HG03432 (cell line): ENCODE measurements around the gene SPOCK3.
"Not testable (repeated sequence)": the region's sequence is repeated elsewhere in the genome, so short reads cannot be mapped to it uniquely, and the experiment has no call there.

ENCODE experiments used
- ATAC-seq: cut with Tn5 transposase; IDR thresholded peaks from one replicate; pipeline ENCODE4 v1.9.1; 2021; ENCODE audit warnings: mild to moderate bottlenecking, moderate library complexity; ENCODE audit not compliant: unreplicated experiment

Gene SPOCK3

DNA sequence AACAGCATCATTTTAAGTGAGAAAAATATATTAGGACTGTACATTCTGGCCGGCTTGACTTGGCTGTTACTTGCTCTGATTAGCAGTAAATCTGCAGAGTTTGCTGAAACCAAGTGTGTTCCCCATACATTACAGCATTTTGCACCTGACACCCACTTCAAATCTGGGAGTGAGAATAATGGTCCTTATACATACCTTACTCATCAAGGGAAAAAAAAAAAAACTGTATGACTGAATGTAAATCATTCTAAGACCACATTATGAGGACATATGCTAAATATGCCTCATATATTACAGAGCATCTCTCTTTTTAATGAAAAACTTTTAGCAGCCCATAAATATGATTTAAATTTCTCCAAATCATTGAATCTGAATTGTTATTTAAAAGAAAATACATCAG is 406.7 kb downstream of the SPOCK3 start:
- no peak for ATAC-seq

DNA sequence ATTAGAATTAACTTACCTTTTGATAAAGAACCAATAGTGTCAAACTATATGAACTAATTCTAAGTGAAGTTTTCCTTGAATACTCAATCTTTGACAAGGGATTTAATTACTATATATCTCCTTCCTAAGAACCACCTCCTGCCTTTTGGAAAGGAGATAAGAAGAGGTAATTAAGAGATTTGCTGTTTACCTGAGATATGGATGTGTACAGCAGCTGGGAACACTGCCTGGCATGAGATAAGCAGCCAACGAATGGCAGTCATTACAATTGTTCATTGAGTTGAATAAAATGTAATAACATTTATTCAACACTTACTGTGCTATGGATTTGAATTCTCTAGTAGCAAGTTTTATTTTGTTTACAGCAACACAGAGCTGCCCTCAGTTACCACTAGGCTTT is 407.1 kb downstream of the SPOCK3 start:
- no peak for ATAC-seq

DNA sequence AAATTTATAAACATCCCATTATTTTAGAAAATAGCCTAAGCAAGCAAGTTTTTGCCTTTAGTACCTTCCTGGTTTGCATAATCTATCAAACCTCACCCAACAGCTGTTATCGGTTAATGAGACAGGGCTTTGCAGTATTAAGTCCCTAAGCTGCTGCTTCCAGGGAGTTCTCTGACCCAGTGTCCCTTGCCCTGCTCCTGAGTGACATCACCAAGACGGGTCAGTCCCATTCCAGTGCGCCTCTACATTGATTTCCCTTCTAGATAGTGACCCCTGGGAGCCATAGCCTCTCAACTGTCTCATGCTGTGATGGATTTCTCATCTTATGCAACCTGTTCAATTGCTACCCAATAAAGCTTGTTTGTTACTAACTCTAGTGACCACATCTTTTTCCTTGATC is 410.4 kb downstream of the SPOCK3 start:
- ATAC-seq = no peak

DNA sequence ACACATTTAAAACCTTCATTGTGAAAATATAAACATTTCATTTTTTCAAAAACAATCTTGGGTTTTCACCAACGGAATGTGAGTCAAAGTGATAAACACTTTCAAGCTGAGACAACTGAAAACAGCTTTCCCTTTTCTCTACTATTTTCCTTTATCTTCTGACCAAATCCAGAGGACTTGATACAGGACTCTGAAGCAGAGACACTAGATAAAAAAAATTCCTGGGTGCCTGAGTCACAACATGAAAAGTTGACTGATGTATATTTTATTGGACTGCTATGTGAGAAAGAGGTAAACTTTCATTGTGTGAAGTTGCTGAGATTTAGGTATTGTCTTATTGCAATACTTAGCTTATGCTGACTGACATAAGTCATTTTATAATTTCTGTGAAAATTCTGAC is 411.2 kb downstream of the SPOCK3 start:
- ATAC-seq = no peak

DNA sequence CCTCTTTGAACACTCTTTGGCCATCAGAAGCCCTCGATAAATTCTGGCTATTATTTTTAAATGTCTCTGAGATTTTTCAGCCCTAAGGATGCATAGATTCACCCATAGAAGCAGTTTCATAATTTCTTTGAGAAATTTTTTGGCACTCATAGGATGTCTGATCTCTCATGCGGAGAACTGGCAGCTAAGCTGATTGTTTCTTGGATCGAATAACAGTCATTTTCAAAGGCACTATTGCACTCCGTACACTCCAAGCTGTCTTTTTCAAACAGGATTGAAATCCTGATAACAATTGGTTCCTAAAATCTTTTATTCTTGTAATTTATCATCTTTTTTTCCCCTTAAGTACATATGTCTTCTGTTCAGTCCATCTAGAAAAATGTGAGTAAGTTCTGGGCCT is 411.9 kb downstream of the SPOCK3 start:
- ATAC-seq = no peak

DNA sequence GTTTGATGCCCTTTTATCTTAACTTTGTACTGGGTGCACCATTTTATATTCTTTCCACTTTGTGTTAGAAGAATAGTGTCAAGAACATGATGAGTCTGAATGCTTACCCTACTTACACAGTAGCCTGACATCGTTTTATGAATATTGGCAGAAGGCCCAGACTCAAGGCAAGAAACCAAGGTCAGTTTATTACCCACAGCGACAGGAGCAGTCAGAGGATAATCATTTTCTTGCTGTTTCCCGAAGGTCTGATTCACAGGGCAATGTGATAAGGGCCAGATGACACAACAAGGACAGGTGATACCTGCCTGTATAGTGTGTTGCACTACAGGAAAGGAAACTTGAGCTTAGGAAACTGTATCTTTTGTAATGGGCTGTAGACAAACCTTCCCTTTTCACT is 417.4 kb downstream of the SPOCK3 start:
- no peak for ATAC-seq

DNA sequence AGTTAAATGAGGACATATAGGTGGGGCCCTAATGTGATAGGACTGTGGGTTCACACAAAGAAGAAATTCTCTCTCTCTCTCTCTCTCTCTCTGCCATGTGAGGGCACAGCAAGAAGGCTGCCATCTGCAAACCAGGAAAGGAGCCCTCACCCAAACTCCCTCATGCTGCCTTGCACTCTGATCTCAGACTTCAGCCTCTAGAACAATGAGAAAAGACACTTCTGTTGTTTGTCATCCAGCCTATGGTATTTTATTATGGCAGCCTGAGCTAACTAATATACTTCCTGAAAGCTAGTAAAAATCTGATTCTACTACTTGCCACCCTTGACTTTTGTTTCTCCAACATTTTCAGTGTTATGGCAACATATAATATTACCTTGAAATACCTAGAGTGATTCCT is 425.9 kb downstream of the SPOCK3 start:
- ATAC-seq = no peak

DNA sequence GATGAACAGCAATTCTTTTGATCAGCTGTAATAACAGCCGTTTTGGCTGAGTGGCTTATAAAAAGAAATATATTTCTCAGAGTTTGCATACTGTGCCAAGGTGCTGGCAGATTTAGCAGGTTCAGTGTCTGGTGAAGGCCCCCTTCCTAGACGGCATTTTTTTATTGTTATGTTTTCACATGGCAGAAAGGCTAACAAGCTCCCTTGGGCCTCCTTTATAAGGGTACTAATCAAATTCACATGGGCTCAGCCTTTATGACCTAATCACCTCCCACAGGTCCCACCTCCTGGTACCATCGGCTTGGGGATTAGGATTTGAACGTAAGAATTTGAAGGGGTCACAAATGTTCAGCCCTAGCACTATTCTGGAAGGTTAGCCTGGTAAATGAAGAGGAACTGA is 431.9 kb downstream of the SPOCK3 start:
- ATAC-seq = no peak

DNA sequence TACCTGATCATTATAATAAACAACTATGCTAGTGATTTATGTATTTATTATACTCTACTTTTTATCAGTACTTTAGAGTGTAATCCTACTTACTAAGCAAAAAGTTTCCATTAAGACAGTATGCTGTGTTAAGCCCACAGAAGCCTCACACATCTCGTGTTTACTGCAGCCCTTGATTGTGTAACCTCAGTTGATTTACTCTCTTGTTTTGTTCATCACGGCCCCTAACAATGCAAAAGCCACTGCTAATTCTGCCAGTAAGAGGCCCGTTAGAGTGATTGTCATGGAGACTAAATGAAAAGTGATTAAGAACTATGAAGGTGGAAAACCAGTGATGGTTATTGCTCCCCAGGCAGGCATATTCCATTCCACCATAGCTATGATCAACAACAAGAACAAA is 436.2 kb downstream of the SPOCK3 start:
- no peak for ATAC-seq

DNA sequence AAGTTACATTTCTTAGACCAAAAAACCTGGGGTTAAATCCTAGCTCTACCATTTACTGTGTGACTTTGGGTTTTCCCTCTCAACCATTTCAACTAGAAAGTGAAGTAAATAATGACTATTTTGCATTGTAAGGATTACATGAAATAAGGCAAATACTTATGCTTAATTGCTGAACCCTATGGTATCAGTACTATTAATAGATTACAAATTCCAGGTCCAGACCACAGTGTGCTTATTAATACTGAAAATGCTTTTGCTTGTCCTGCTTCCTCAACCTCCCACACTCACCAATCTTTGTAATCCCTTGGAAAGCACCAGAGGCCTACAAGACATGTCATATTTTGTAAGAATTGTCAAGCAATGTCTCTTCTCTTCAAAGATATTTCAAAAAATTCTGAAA is 456.5 kb downstream of the SPOCK3 start:
- ATAC-seq = peak; percentile 62

DNA sequence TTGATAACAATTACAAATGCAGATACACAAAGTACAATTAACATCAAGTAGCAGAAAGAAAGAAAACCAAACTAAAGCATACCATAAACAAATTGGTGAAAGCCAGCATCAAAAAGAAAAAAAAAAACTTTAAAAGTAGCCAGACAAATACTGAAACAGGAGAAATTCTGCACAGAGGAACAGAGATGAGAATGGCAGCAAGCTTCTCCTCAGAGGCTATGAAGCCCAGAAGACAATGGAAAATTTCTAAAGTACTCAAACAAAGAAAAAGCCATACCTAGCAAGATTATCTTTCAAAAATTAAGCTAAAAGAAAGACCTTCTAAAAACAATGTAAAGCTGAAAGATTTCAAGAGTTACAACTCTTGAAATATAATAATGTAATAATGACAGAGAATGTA is 471.3 kb downstream of the SPOCK3 start:
- no peak for ATAC-seq

DNA sequence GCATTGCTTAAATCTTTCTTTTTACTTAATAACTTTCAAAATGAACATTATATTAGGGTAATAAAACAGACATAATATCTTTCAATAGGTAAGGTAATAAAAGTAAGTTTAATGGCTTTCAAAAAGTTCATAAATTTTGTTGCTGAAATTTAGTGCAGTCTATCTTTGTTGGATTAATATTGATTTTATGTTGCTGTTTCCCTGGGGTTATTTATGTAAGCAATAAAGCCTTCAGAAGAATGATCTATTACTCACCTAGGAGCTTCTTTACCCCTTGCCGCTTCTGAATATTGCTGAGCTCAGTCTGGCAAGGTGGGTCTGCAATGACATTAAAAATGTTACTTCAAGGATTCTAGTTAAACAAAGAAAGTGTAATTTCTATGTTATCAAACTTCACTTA is 492.6 kb downstream of the SPOCK3 start:
- no peak for ATAC-seq

DNA sequence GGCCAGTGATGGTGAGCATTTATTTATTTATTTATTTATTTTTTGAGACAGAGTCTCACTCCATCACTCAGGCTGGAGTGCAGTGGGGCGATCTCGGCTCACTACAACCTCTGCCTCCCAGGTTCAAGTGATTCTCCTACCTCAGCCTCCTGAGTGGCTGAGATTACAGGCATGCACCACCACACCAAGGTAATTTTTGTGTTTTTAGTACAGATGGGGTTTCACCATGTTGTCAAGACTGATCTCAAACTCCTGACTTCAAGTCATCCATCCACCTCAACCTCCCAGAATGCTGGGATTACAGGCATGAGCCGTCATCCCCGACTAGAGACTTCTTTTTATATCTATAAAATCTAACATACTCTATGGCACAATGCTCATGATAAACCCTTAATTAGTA is 495.1 kb downstream of the SPOCK3 start:
- ATAC-seq = not testable (repeated sequence)

DNA sequence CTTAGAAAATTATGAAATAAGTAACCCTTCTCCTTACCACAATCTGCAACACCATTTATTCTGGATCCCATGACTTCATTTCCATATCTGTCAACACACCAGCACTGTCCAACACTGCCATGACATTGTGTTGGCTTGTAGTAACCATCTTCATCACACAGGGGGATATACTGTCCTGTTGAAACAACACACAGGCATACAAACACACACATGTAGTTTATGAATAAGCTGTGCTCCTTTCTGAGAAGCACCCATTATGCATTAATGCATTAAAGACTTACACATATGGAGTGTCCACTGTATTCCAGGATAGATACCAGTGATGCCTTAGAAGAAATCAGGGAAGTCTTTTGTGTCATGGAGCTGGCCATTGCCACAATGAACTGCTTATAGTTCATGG is 496.9 kb downstream of the SPOCK3 start:
- no peak for ATAC-seq

DNA sequence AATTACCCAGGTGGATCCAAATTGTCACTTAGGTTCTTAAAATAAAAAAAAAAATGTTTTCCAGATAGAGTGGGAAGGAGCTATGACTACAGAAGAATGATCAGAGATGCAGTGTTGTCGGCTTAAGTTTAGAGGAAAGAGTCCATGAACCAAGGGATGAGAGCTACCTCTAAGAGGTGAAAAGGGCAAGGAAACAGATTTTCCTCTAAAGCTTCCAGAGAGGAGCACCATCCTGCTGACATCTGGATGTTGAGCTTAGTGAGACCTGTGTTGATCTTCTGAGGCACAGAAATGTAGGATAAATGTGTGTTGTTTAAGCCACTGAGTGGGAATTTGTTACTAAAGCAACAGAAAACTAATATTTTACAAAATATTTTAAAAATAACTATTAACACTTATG is 498.7 kb downstream of the SPOCK3 start:
- no peak for ATAC-seq

DNA sequence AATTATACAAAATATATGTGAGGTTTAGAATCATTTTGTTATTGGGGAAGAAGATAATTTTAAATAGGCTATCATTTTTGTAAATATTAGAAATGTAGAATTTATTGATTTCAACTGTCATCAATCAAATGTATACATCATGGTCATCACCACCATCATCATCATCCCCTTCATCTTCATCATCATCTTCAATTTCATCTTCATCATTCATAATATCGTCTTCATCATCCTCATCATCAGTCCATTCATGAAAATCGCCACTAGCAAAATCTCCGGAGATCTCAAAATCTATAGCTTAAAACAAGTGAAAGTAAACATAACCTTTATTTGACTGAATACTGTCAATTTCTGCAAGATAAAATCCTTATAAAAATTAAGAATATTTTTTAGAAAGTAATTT is 499.5 kb downstream of the SPOCK3 start:
- no peak for ATAC-seq

DNA sequence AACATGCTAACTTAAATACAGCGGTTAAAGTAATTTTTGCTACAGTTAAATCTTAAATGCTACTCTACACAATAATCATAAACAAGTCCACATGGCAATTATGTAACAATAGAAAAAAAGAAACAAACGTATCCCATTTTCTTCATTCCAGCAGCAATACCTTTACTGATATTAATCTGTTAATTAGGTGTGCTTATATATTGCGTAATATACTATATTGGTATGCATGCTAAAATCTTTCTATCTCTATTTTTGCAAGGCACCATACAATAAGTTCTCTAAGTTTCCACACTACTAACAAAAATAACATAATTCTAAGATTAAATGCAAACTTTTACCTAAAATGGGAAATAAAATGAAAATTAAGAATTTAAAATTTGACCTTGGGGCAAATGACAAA is 500.6 kb downstream of the SPOCK3 start:
- ATAC-seq = no peak

DNA sequence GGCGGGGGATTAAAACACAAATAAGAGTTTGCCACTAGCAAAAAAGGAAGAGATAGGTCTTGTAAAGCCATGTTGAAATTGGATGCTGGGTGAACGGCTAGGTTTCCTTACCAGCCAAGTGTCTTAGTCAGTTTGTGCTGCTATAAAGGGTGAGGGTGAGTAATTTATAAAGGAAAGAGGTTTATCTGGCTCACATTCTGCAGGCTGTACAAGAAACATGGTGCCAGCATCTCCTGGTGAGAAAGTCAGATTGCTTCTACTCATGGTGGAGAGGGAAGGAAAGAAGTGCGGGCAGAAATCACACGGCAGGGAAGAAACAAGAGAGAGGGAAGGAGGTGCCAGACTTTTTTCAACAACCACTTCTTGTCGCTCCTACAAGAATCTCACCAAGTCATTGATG is 507.5 kb downstream of the SPOCK3 start:
- ATAC-seq = no peak

DNA sequence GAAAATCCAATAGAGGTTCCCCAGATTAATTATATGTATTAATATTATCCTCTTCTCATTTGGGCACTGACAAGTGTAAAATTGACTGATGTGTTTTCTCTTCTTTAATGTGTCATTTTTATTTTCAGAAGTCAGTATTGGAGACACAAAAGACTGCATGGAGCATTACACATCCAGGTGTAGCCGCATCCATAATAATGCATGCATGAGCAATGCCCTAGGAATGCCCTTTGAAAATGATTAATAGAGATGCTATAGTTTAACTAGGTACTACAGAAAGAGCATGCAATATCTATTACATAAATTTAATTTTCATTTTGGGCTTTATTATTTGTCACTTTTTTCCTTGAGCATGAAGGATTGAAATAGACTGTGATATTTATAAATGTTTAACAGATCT is 509.9 kb downstream of the SPOCK3 start:
- no peak for ATAC-seq

DNA sequence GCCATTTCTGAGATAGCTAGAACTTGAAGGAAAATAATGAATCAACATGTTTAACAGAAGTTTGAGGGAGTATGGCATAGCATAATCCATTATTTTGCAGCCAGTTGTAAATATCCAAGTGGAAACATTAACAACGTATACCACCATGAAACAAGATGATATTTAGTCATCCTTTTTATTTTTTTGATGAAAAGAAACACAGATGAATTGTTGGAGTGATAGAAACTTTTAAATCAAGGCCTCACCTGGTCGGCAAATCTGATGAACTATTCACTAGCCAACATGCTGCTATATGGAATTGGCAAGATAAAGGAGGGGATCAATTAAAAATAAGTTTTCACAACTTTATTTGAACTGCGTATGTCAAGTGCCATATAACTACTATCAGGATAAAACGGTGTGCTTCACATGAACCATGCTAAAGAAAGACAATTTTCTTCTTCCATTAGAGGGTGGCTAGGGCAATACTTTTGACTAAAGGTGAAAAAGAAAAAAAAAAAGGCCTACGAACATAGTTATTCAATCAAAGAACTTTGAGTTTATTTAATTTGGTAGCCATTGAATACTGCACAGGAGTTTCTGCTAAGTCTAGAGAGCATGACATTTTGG is 510.7 kb downstream of the SPOCK3 start:
- ATAC-seq = no peak

DNA sequence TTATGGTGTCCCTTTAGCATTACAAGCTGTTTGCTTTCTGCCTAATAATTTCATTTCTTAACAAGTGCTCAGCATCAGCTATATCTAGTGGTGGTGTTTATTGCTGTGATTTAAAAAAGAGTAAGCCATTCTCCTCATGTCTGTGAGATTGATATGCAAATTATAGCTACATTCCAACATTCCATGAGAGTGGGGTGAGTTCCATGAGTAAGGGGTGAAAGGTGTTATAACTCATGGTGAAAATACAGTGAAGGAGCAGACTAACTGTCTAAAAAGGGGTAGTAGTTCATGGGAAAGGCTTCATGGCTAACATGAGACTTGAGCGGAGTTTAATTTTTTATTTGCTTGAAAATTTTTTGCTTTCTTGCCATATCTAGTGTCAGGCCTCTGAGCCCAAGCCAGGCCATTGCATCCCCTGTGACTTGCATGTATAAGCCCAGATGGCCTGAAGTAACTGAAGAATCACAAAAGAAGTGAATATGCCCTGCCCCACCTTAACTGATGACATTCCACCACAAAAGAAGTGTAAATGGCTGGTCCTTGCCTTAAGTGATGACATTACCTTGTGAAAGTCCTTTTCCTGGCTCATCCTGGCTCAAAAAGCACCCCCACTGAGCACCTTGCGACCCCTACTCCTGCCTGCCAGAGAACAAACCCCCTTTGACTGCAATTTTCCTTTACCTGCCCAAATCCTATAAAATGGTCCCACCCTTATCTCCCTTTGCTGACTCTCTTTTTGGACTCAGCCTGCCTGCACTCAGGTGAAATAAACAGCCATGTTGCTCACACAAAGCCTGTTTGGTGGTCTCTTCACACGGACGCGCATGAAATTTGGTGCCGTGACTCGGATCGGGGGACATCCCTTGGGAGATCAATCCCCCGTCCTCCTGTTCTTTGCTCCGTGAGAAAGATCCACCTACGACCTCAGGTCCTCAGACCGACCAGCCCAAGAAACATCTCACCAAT is 518.3 kb downstream of the SPOCK3 start:
- not testable (repeated sequence) for ATAC-seq

DNA sequence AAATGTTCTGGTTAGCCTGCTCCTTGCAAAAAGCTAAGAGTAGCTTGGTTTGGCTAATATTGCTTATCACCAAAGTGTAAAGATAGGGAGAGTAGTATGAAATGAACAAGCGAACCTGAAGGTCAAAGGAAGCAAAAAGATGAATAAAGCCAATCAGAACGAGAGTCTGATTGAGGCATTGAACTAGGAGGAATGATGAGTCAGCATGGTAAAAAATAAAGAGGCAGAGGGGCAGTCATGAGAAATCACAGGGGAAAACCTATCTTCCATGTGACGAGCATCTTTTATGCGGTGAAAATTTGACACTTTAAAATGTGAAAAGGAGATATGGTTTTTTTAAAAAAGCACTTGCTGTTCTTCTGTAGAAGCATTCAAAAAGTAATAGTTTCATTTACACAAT is 533.7 kb downstream of the SPOCK3 start:
- no peak for ATAC-seq
